GM23338 (cell line): ENCODE measurements around the gene SLC7A14.

Experiments
- CREB1 ChIP-seq: fragments of 250-450 bp; sonication (Bioruptor Pico); IDR thresholded peaks from 2 replicates; pipeline ENCODE4 v1.5.0; 2020; ENCODE audit warnings: low read depth, mild to moderate bottlenecking, moderate library complexity
- CTCF ChIP-seq, 2 experiments: fragments of 200-600 bp in 1 of 2; sonication (generic) in 1 of 2; conservative IDR thresholded peaks; 2 replicates each; pipeline versions ENCODE4 v1.5.1 to v1.6.1; 2016 to 2017; ENCODE audit warnings: antibody characterized with exemption in 2 of 2, low read depth in 2 of 2, mild to moderate bottlenecking in 2 of 2, moderate library complexity in 1 of 2
- EZH2 ChIP-seq: fragments of 200-600 bp; sonication (generic); IDR thresholded peaks from one replicate; pipeline ENCODE4 v1.8.0; 2017; ENCODE audit warnings: antibody characterized with exemption, mild to moderate bottlenecking, low read depth; ENCODE audit not compliant: unreplicated experiment
- EZH2phosphoT487 ChIP-seq: fragments of 200-600 bp; sonication (generic); IDR thresholded peaks from one replicate; pipeline ENCODE4 v1.8.1; 2018; ENCODE audit warnings: antibody characterized with exemption; ENCODE audit not compliant: unreplicated experiment
- JUNB ChIP-seq: IDR thresholded peaks from one replicate; pipeline ENCODE4 v1.6.1; 2016; ENCODE audit warnings: antibody characterized with exemption; ENCODE audit not compliant: unreplicated experiment
- NANOG ChIP-seq: IDR thresholded peaks from 2 replicates; pipeline ENCODE4 v1.6.1; 2016; ENCODE audit warnings: antibody characterized with exemption, borderline replicate concordance
- POLR2AphosphoS5 ChIP-seq: IDR thresholded peaks from 2 replicates; pipeline ENCODE4 v1.6.1; 2016; ENCODE audit warnings: antibody characterized with exemption, low read depth
- REST ChIP-seq: IDR thresholded peaks from one replicate; pipeline ENCODE4 v1.6.1; 2018; ENCODE audit warnings: antibody characterized with exemption; ENCODE audit not compliant: unreplicated experiment
- ZNF114 ChIP-seq: fragments of 250-450 bp; sonication (Bioruptor Pico); IDR thresholded peaks from 2 replicates; pipeline ENCODE4 v1.5.0; 2020; ENCODE audit warnings: mild to moderate bottlenecking, moderate library complexity
- ZNF331 ChIP-seq: fragments of 250-450 bp; sonication (Bioruptor Pico); IDR thresholded peaks from 2 replicates; pipeline ENCODE4 v1.5.0; 2020; ENCODE audit warnings: low read depth, mild to moderate bottlenecking, moderate library complexity
- ZNF462 ChIP-seq: fragments of 250-450 bp; sonication (Bioruptor Pico); IDR thresholded peaks from 2 replicates; pipeline ENCODE4 v1.5.0; 2020; ENCODE audit warnings: mild to moderate bottlenecking, moderate library complexity

- no peak for TF ChIP-seq CTCF (conservative IDR thresholded peaks at IDR 0.05; ENCODE audit: low read depth in 2 of 2)
- no peak for TF ChIP-seq JUNB
- TF ChIP-seq POLR2AphosphoS5: no peak
- no peak for TF ChIP-seq EZH2
- TF ChIP-seq ZNF462 (CRISPR knock-in tag): no peak
- TF ChIP-seq EZH2phosphoT487: no peak
- TF ChIP-seq CREB1 (CRISPR knock-in tag): no peak
- no peak for TF ChIP-seq ZNF114 (CRISPR knock-in tag)
- TF ChIP-seq REST: no peak
- TF ChIP-seq NANOG: no peak
- no peak for TF ChIP-seq ZNF331
Observed at GRCh38 chr3:170621256-170621655, 35.4 kb upstream of the SLC7A14 start.
